ENCODE measurements around the gene XRN2.

XRN2 gene

GRCh38 chr20:21433329-21433890 lies 130.3 kb downstream of the XRN2 start:
- no peak for TF ChIP-seq GATA2 (IDR thresholded peaks at IDR 0.05; ENCODE audit: low read depth, low read length)
- TF ChIP-seq GATA3 (IDR thresholded peaks at IDR 0.05; ENCODE audit: low read depth, low read length) = no peak

- TF ChIP-seq GATA3 (IDR thresholded peaks at IDR 0.05; ENCODE audit: low read depth, low read length) (no peak), GATA2 (IDR thresholded peaks at IDR 0.05; ENCODE audit: low read depth, low read length) (no peak)
Observed at GRCh38 chr20:21435576-21435975, 132.4 kb downstream of the XRN2 start.

- TF ChIP-seq GATA2 (IDR thresholded peaks at IDR 0.05; ENCODE audit: low read depth, low read length) (no peak), GATA3 (IDR thresholded peaks at IDR 0.05; ENCODE audit: low read depth, low read length) (no peak)
Observed at GRCh38 chr20:21436205-21436604, 133.1 kb downstream of the XRN2 start.

DNA sequence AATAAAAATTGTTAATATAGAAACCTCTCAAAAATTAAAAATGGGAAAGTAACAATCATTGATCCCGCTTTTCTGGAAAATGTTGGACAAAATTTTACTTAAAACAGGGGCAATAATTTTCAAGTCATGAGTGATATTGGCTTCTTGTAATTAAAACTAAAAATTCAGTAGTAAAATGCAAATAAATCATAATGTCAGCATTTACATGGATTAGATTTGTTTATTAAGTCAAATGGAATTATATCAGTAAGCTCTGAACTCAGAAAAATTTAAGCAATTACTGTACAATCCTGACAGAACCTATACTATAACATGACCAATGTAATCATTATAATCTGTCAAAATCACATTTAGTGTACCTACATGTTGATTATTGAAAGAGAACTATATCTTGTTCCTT lies 134.1 kb downstream of the XRN2 start:
- TF ChIP-seq GATA2 (IDR thresholded peaks at IDR 0.05; ENCODE audit: low read depth, low read length) (no peak), GATA3 (IDR thresholded peaks at IDR 0.05; ENCODE audit: low read depth, low read length) (no peak)

DNA sequence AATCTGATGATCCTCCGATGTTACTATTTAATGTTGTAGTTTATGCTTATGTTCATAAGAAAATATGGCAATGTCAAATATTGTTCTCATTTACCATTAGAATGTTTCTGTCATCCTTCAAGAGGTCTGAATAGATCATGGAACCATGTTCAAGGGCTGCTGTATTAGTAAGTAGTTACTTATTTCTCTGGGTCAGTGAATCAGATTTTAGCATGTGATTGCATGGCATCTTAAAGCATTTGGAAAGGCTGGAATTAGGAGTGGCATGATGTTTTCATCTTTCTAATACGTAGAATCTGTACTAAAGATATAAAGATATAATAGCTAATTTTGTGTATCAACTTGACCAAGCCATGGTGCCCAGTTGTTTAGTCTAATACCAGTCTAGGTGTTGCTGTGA lies 134.7 kb downstream of the XRN2 start:
- TF ChIP-seq GATA3 (IDR thresholded peaks at IDR 0.05; ENCODE audit: low read depth, low read length) (no peak), GATA2 (IDR thresholded peaks at IDR 0.05; ENCODE audit: low read depth, low read length) (no peak)
